Measurements from ENCODE around the gene FBN2.

- TF ChIP-seq CTCF (IDR thresholded peaks at IDR 0.05): no peak
- TF ChIP-seq EP300 (IDR thresholded peaks at IDR 0.05): no peak
Measured at GRCh38 chr5:128506643-128507042, 31.4 kb downstream of the FBN2 start.
